ENCODE measurements around the gene BCL2L13.
"Not testable (repeated sequence)": the region's sequence is repeated elsewhere in the genome, so short reads cannot be mapped to it uniquely, and the experiment has no call there.

The BCL2L13 gene

GRCh38 chr22:17631076-17631565 is 7.4 kb upstream of the BCL2L13 start:
- no peak for DNase-seq (ENCODE audit: extremely low spot score)
- ChIA-PET POLR2A (no interaction called here), CTCF (no interaction called here)
- TF ChIP-seq SUZ12 (IDR thresholded peaks at IDR 0.05): no peak
- no peak for TF ChIP-seq PKNOX1 (IDR thresholded peaks at IDR 0.05)
- TF ChIP-seq NFRKB (IDR thresholded peaks at IDR 0.05): no peak
- no peak for TF ChIP-seq TARDBP (IDR thresholded peaks at IDR 0.05)
- TF ChIP-seq ARNT (IDR thresholded peaks at IDR 0.05): no peak
- no peak for TF ChIP-seq FOXK2 (IDR thresholded peaks at IDR 0.05)
- TF ChIP-seq L3MBTL2 (conservative IDR thresholded peaks at IDR 0.05): no peak
- TF ChIP-seq LEF1 (IDR thresholded peaks at IDR 0.05; ENCODE audit: borderline replicate concordance): no peak
- no peak for TF ChIP-seq ZNF384 (IDR thresholded peaks at IDR 0.05)
- no peak for TF ChIP-seq FOXM1 (IDR thresholded peaks at IDR 0.05; ENCODE audit: borderline replicate concordance)
- TF ChIP-seq HDGF (IDR thresholded peaks at IDR 0.05; ENCODE audit: borderline replicate concordance): no peak
- no peak for TF ChIP-seq CTBP1 (IDR thresholded peaks at IDR 0.05; ENCODE audit: borderline replicate concordance)
- TF ChIP-seq FOXA1 (IDR thresholded peaks at IDR 0.05): no peak
- no peak for TF ChIP-seq SP1 (IDR thresholded peaks at IDR 0.05)
- no peak for TF ChIP-seq ELF4 (IDR thresholded peaks at IDR 0.05)
- no peak for TF ChIP-seq BHLHE40 (IDR thresholded peaks at IDR 0.05; ENCODE audit: borderline replicate concordance)

GRCh38 chr22:17633217-17633997 is 5.2 kb upstream of the BCL2L13 start:
- DNase-seq (ENCODE audit: extremely low spot score): no peak
- ChIA-PET CTCF (no interaction called here), POLR2A (no interaction called here)
- TF ChIP-seq L3MBTL2 (conservative IDR thresholded peaks at IDR 0.05) (no peak), ARNT (IDR thresholded peaks at IDR 0.05) (no peak), PKNOX1 (IDR thresholded peaks at IDR 0.05) (no peak), SP1 (IDR thresholded peaks at IDR 0.05) (no peak), FOXM1 (IDR thresholded peaks at IDR 0.05; ENCODE audit: borderline replicate concordance) (no peak), ZNF384 (IDR thresholded peaks at IDR 0.05) (no peak), NFRKB (IDR thresholded peaks at IDR 0.05) (no peak), FOXK2 (IDR thresholded peaks at IDR 0.05) (no peak), TARDBP (IDR thresholded peaks at IDR 0.05) (no peak)

- ChIA-PET POLR2A (no interaction called here), CTCF (no interaction called here)
- no peak for DNase-seq (ENCODE audit: extremely low spot score)
- TF ChIP-seq NFRKB (IDR thresholded peaks at IDR 0.05) (no peak), TARDBP (IDR thresholded peaks at IDR 0.05) (no peak), FOXK2 (IDR thresholded peaks at IDR 0.05) (no peak)
Observed at GRCh38 chr22:17633998-17634323, 4.6 kb upstream of the BCL2L13 start.

- TF ChIP-seq BHLHE40 (IDR thresholded peaks at IDR 0.05; ENCODE audit: borderline replicate concordance) (no peak), L3MBTL2 (conservative IDR thresholded peaks at IDR 0.05) (no peak), FOXM1 (IDR thresholded peaks at IDR 0.05; ENCODE audit: borderline replicate concordance) (no peak), FOXK2 (IDR thresholded peaks at IDR 0.05) (no peak), NFRKB (IDR thresholded peaks at IDR 0.05) (no peak), ELF4 (IDR thresholded peaks at IDR 0.05) (no peak), LEF1 (IDR thresholded peaks at IDR 0.05; ENCODE audit: borderline replicate concordance) (no peak), TARDBP (IDR thresholded peaks at IDR 0.05) (no peak), ZNF384 (IDR thresholded peaks at IDR 0.05) (no peak), SP1 (IDR thresholded peaks at IDR 0.05) (no peak), CTBP1 (IDR thresholded peaks at IDR 0.05; ENCODE audit: borderline replicate concordance) (no peak), FOXA1 (IDR thresholded peaks at IDR 0.05) (no peak), ARNT (IDR thresholded peaks at IDR 0.05) (no peak), SUZ12 (IDR thresholded peaks at IDR 0.05) (no peak), HDGF (IDR thresholded peaks at IDR 0.05; ENCODE audit: borderline replicate concordance) (no peak), PKNOX1 (IDR thresholded peaks at IDR 0.05) (no peak)
- POLR2A ChIA-PET: no interaction called here
- CTCF ChIA-PET: no interaction called here
- DNase-seq (ENCODE audit: extremely low spot score): no peak
Observed at GRCh38 chr22:17634696-17635095, 3.9 kb upstream of the BCL2L13 start.

GRCh38 chr22:17636850-17637249 is 1.7 kb upstream of the BCL2L13 start:
- CTCF ChIA-PET; POLR2A ChIA-PET; DNase-seq (ENCODE audit: extremely low spot score): not testable (repeated sequence)

GRCh38 chr22:17637490-17638181 is 921 bp upstream of the BCL2L13 start:
- CTCF ChIA-PET: no interaction called here
- no peak for DNase-seq (ENCODE audit: extremely low spot score)
- POLR2A ChIA-PET: no interaction called here
- TF ChIP-seq SP1 (IDR thresholded peaks at IDR 0.05) (no peak), FOXM1 (IDR thresholded peaks at IDR 0.05; ENCODE audit: borderline replicate concordance) (no peak), NFRKB (IDR thresholded peaks at IDR 0.05) (no peak), ZNF384 (IDR thresholded peaks at IDR 0.05) (no peak), SUZ12 (IDR thresholded peaks at IDR 0.05) (no peak), CTBP1 (IDR thresholded peaks at IDR 0.05; ENCODE audit: borderline replicate concordance) (no peak), FOXA1 (IDR thresholded peaks at IDR 0.05) (no peak), FOXK2 (IDR thresholded peaks at IDR 0.05) (no peak), BHLHE40 (IDR thresholded peaks at IDR 0.05; ENCODE audit: borderline replicate concordance) (no peak), PKNOX1 (IDR thresholded peaks at IDR 0.05) (no peak), L3MBTL2 (conservative IDR thresholded peaks at IDR 0.05) (no peak), ARNT (IDR thresholded peaks at IDR 0.05) (no peak), ELF4 (IDR thresholded peaks at IDR 0.05) (no peak), TARDBP (IDR thresholded peaks at IDR 0.05) (no peak), LEF1 (IDR thresholded peaks at IDR 0.05; ENCODE audit: borderline replicate concordance) (no peak), HDGF (IDR thresholded peaks at IDR 0.05; ENCODE audit: borderline replicate concordance) (no peak)

Measured in HEK293T (cell line).